SU-DHL-6 (cell line): ENCODE results near the gene TMA7B.

Experiments
- EZH2phosphoT487 ChIP-seq: fragments of 200-600 bp; sonication (generic), shearing (Covaris generic); conservative IDR thresholded peaks from 2 replicates; pipeline ENCODE4 v1.6.1; 2018; ENCODE audit warnings: mild to moderate bottlenecking, antibody characterized with exemption, low read length, moderate library complexity, mixed read lengths
- TF ChIP-seq, protein P1 (sequence below): fragments of 200-600 bp; sonication (generic); IDR thresholded peaks from one replicate; pipeline ENCODE4 v1.5.1; 2017; ENCODE audit warnings: antibody characterized with exemption, mild to moderate bottlenecking, low read length, moderate library complexity; ENCODE audit not compliant: insufficient read depth, poor library complexity, severe bottlenecking

DNA sequence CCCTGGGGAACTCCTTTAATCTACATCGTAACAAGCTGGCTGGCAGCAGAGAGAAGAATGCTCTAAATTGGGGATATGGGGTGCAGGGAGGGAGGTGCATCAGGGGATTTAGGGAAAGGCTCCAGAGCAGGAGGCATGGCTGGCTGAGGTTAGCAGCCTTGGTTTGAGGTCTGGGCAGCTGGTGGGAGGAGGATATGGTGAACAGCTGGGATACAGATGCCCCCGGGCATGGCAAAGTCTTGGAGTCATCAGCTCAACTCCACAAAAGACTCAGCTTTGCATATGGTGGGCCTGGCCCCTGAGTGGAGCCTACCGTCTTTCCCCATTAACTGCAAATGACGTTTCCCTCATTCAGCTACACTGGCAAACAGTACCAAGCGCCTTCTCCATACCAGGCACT lies 40.0 kb downstream of the TMA7B start:
- TF ChIP-seq, protein P1, sequence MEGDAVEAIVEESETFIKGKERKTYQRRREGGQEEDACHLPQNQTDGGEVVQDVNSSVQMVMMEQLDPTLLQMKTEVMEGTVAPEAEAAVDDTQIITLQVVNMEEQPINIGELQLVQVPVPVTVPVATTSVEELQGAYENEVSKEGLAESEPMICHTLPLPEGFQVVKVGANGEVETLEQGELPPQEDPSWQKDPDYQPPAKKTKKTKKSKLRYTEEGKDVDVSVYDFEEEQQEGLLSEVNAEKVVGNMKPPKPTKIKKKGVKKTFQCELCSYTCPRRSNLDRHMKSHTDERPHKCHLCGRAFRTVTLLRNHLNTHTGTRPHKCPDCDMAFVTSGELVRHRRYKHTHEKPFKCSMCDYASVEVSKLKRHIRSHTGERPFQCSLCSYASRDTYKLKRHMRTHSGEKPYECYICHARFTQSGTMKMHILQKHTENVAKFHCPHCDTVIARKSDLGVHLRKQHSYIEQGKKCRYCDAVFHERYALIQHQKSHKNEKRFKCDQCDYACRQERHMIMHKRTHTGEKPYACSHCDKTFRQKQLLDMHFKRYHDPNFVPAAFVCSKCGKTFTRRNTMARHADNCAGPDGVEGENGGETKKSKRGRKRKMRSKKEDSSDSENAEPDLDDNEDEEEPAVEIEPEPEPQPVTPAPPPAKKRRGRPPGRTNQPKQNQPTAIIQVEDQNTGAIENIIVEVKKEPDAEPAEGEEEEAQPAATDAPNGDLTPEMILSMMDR, result no peak
- TF ChIP-seq EZH2phosphoT487, result no peak
